ENCODE data around the gene DAZAP1.

- TF ChIP-seq CTCF (conservative IDR thresholded peaks at IDR 0.05; ENCODE audit: low read length) (no peak), EZH2phosphoT487 (IDR thresholded peaks at IDR 0.05; ENCODE audit: borderline replicate concordance) (no peak)
Observed at GRCh38 chr19:1396019-1396767, 11.2 kb upstream of the DAZAP1 start.

All from Loucy (cell line).